IMR-90 (cell line): ENCODE results near the gene TRDN. TPM values are rescaled to one million over a fixed set of nuclear protein-coding genes. Genes with fewer than 3 reads are reported as not detected.

Experiments
- ATAC-seq: fragments of 200-7000 bp; cut with Tn5 transposase; 2 replicates; pipeline ENCODE4 v1.9.1; 2020; ENCODE audit warnings: low read depth, mild to moderate bottlenecking, moderate library complexity
- BruUV-seq: library from RNA; stranded (reverse); fragments of 400-500 nt; replicated peaks from 2 replicates; lab custom pipeline; 2021; lab: Mats Ljungman, UMichigan
- CTCF ChIA-PET: fragments of 300-600 bp; formaldehyde crosslinking; extraction: SDS; loops from one replicate; lab custom pipeline; 2021; ENCODE audit warnings: antibody characterized with exemption; lab: Yijun Ruan, JAX
- POLR2A ChIA-PET: fragments of 300-600 bp; sonication (Branson Sonifier 250); formaldehyde crosslinking; loops from one replicate; lab custom pipeline; 2022; ENCODE audit warnings: antibody characterized with exemption; ENCODE audit not compliant: unreplicated experiment; lab: Charles Lee
- DNase-seq: peaks from one replicate; pipeline ENCODE4 v3.0.0; 2013
- H2AFZ ChIP-seq: replicated peaks from 2 replicates; pipeline ENCODE3; 2013; ENCODE audit warnings: low read length, mild to moderate bottlenecking; ENCODE audit not compliant: poor library complexity
- H2AK5ac ChIP-seq: 2 replicates; pipeline ENCODE4 v1.6.1; 2013; ENCODE audit warnings: low read depth, low read length, inconsistent platforms
- H2AK9ac ChIP-seq: replicated peaks from 2 replicates; pipeline ENCODE3; 2013; ENCODE audit warnings: mild to moderate bottlenecking, low read depth, low read length, moderate library complexity; ENCODE audit not compliant: poor library complexity
- H2BK120ac ChIP-seq: 2 replicates; pipeline ENCODE4 v1.6.1; 2013; ENCODE audit warnings: low read depth, low read length, inconsistent platforms
- H2BK15ac ChIP-seq: 3 replicates; pipeline ENCODE4 v1.6.1; 2013; ENCODE audit warnings: low read depth, low read length, inconsistent platforms
- H2BK20ac ChIP-seq: 2 replicates; pipeline ENCODE4 v1.6.1; 2013; ENCODE audit warnings: low read depth, mild to moderate bottlenecking, inconsistent platforms, low read length, moderate library complexity
- H2BK5ac ChIP-seq: 2 replicates; pipeline ENCODE4 v1.6.1; 2013; ENCODE audit warnings: mild to moderate bottlenecking, low read depth, low read length, inconsistent platforms; ENCODE audit not compliant: poor library complexity, severe bottlenecking
- H3K14ac ChIP-seq: replicated peaks from 2 replicates; pipeline ENCODE4 v1.6.1; 2013; ENCODE audit warnings: low read depth, low read length, inconsistent platforms
- H3K18ac ChIP-seq: 2 replicates; pipeline ENCODE4 v1.6.1; 2013; ENCODE audit warnings: low read depth, low read length, control low read depth
- H3K23ac ChIP-seq: 2 replicates; pipeline ENCODE4 v1.6.1; 2013; ENCODE audit warnings: low read depth, low read length, inconsistent platforms
- H3K27ac ChIP-seq: 2 replicates; pipeline ENCODE4 v1.5.1; 2013; ENCODE audit warnings: mild to moderate bottlenecking, control low read depth, low read length; ENCODE audit not compliant: insufficient read depth
- H3K27me3 ChIP-seq: 2 replicates; pipeline ENCODE4 v1.6.1; 2013; ENCODE audit warnings: low read length; ENCODE audit not compliant: control insufficient read depth, insufficient read depth
- H3K36me3 ChIP-seq: 2 replicates; pipeline ENCODE4 v1.6.1; 2013; ENCODE audit warnings: low read length, mixed read lengths; ENCODE audit not compliant: control insufficient read depth, insufficient read depth
- H3K4ac ChIP-seq: 2 replicates; pipeline ENCODE4 v1.6.1; 2013; ENCODE audit warnings: low read depth, low read length, inconsistent platforms
- H3K4me1 ChIP-seq: 2 replicates; pipeline ENCODE4 v1.6.1; 2013; ENCODE audit warnings: low read length, mixed read lengths; ENCODE audit not compliant: control insufficient read depth, insufficient read depth
- H3K4me2 ChIP-seq: 2 replicates; pipeline ENCODE4 v1.6.1; 2013; ENCODE audit warnings: low read depth, mild to moderate bottlenecking, control low read depth, low read length, moderate library complexity
- H3K4me3 ChIP-seq: 2 replicates; pipeline ENCODE4 v1.5.1; 2013; ENCODE audit warnings: low read depth, mild to moderate bottlenecking, control low read depth, low read length, moderate library complexity; ENCODE audit not compliant: insufficient read depth
- H3K56ac ChIP-seq: 2 replicates; pipeline ENCODE4 v1.6.1; 2013; ENCODE audit warnings: low read length, inconsistent platforms; ENCODE audit not compliant: insufficient read depth; ENCODE audit errors: extremely low read depth
- H3K79me1 ChIP-seq, 2 experiments: 2 replicates each; pipeline ENCODE4 v1.6.1; 2013; ENCODE audit warnings: low read length in 2 of 2, inconsistent platforms in 1 of 2, low read depth in 1 of 2
- H3K9ac ChIP-seq: 2 replicates; pipeline ENCODE4 v1.6.1; 2013; ENCODE audit warnings: low read depth, low read length, control low read depth
- H3K9me1 ChIP-seq: 2 replicates; pipeline ENCODE4 v1.6.1; 2013; ENCODE audit warnings: low read length, inconsistent platforms; ENCODE audit not compliant: insufficient read depth
- H3K9me3 ChIP-seq: 2 replicates; pipeline ENCODE4 v1.6.1; 2013; ENCODE audit warnings: low read length; ENCODE audit not compliant: control insufficient read depth, insufficient read depth
- H4K20me1 ChIP-seq: 2 replicates; pipeline ENCODE4 v1.6.1; 2013; ENCODE audit warnings: low read length, inconsistent platforms; ENCODE audit not compliant: insufficient read depth
- H4K5ac ChIP-seq: 2 replicates; pipeline ENCODE4 v1.6.1; 2013; ENCODE audit warnings: mild to moderate bottlenecking, low read depth, low read length, control low read depth
- H4K8ac ChIP-seq, 2 experiments: 2 replicates each; pipeline ENCODE4 v1.6.1; 2013; ENCODE audit warnings: low read depth in 2 of 2, low read length in 2 of 2, control low read depth in 1 of 2, inconsistent platforms in 1 of 2
- H4K91ac ChIP-seq: 2 replicates; pipeline ENCODE4 v1.6.1; 2013; ENCODE audit warnings: low read depth, low read length, inconsistent platforms; ENCODE audit not compliant: insufficient read depth
- BHLHE40 ChIP-seq: fragments of 150-350 bp; IDR thresholded peaks from 2 replicates; pipeline ENCODE4 v1.6.1; 2016; ENCODE audit warnings: mild to moderate bottlenecking, low read depth, low read length
- CEBPB ChIP-seq: IDR thresholded peaks from 2 replicates; pipeline ENCODE4 v1.6.1; 2012; ENCODE audit warnings: low read depth, low read length, improper control_type of control experiment
- CHD1 ChIP-seq: IDR thresholded peaks from 2 replicates; pipeline ENCODE4 v1.6.1; 2012; ENCODE audit warnings: low read depth, low read length, improper control_type of control experiment
- CTCF ChIP-seq: conservative IDR thresholded peaks from 2 replicates; pipeline ENCODE4 v1.5.1; 2012; ENCODE audit warnings: mild to moderate bottlenecking, low read depth, low read length, improper control_type of control experiment
- ELK1 ChIP-seq: fragments of 150-350 bp; IDR thresholded peaks from 2 replicates; pipeline ENCODE4 v1.6.1; 2016; ENCODE audit warnings: low read depth, mild to moderate bottlenecking, low read length, moderate library complexity, borderline replicate concordance
- FOS ChIP-seq: fragments of 150-350 bp; IDR thresholded peaks from 2 replicates; pipeline ENCODE4 v1.6.1; 2016; ENCODE audit warnings: low read depth, low read length
- MAFK ChIP-seq: IDR thresholded peaks from 2 replicates; pipeline ENCODE4 v1.6.1; 2012; ENCODE audit warnings: low read depth, low read length, improper control_type of control experiment
- MAZ ChIP-seq: IDR thresholded peaks from 2 replicates; pipeline ENCODE4 v1.6.1; 2012; ENCODE audit warnings: low read depth, mild to moderate bottlenecking, low read length, improper control_type of control experiment, moderate library complexity, borderline replicate concordance
- MXI1 ChIP-seq: IDR thresholded peaks from 2 replicates; pipeline ENCODE4 v1.6.1; 2012; ENCODE audit warnings: low read depth, mild to moderate bottlenecking, low read length, moderate library complexity, borderline replicate concordance
- NFE2L2 ChIP-seq: fragments of 150-350 bp; IDR thresholded peaks from 2 replicates; pipeline ENCODE4 v1.6.1; 2016; ENCODE audit warnings: low read depth, mild to moderate bottlenecking, low read length
- POLR2A ChIP-seq: IDR thresholded peaks from 2 replicates; pipeline ENCODE4 v1.6.1; 2012; ENCODE audit warnings: mild to moderate bottlenecking, low read depth, low read length
- RAD21 ChIP-seq: IDR thresholded peaks from 2 replicates; pipeline ENCODE4 v1.6.1; 2012; ENCODE audit warnings: low read length, improper control_type of control experiment
- RCOR1 ChIP-seq: IDR thresholded peaks from 2 replicates; pipeline ENCODE4 v1.6.1; 2012; ENCODE audit warnings: mild to moderate bottlenecking, low read length, improper control_type of control experiment; ENCODE audit not compliant: insufficient replicate concordance
- RFX5 ChIP-seq: IDR thresholded peaks from 2 replicates; pipeline ENCODE4 v1.8.0; 2012; ENCODE audit warnings: low read depth, mild to moderate bottlenecking, low read length, moderate library complexity
- SMC3 ChIP-seq: fragments of 150-350 bp; IDR thresholded peaks from 2 replicates; pipeline ENCODE4 v1.6.1; 2016; ENCODE audit warnings: low read depth, mild to moderate bottlenecking, antibody characterized with exemption, low read length, moderate library complexity
- USF2 ChIP-seq: fragments of 150-350 bp; IDR thresholded peaks from 2 replicates; pipeline ENCODE4 v1.6.1; 2017; ENCODE audit warnings: mild to moderate bottlenecking, antibody characterized with exemption, low read length, low read depth
- WGBS, 2 experiments: methylation state at CpG; one replicate each; pipeline versions ENCODE4 v1.1.5 to v1.1.7; 2013; ENCODE audit warnings: missing lambda C conversion rate in 2 of 2; ENCODE audit not compliant: insufficient read length in 1 of 2; ENCODE audit errors: extremely low coverage in 2 of 2; 5-methylcytosine and 5-hydroxymethylcytosine counted together
- dilution Hi-C: fragments of 300-500 bp; cut with HindIII; formaldehyde crosslinking; loops from one replicate; pipeline ENCODE4 v1.14.3; 2018; ENCODE audit warnings: low sequenced_read_pairs; ENCODE audit not compliant: unreplicated experiment
- in situ Hi-C: fragments of 300-500 bp; cut with MboI; formaldehyde crosslinking; loops from 3 replicates; pipeline ENCODE4 v1.14.3; 2019; ENCODE audit warnings: low sequenced_read_pairs, inconsistent platforms, mixed read lengths
- intact Hi-C: fragments of 100-400 bp; cut with micrococcal nuclease; formaldehyde crosslinking; loops from 2 replicates; pipeline ENCODE4 v1.10.0; 2022
- polyA plus RNA-seq, 3 experiments: library from polyadenylated mRNA; depleted of rRNA; stranded (reverse); fragments of >200 nt; gene quantifications; 2 replicates each; pipeline ENCODE4 v1.2.3, GENCODE V29; 2012; ENCODE audit warnings: low replicate concordance in 1 of 3
- total RNA-seq: library from RNA; depleted of rRNA; stranded (reverse); fragments of >200 nt; gene quantifications from 2 replicates; pipeline ENCODE4 v1.2.3, GENCODE V29; 2012

Gene TRDN
- total and polyA plus RNA-seq, 2 of the 4 experiments (the other 2 are of a cell fraction), result not detected

GRCh38 chr6:123589973-123590372 is 46.8 kb downstream of the TRDN start:
- H3K4me1 ChIP-seq, result no peaks in the 10 kb centered on the region
- no peak overlapping the region for H2BK5ac ChIP-seq
- H2BK15ac ChIP-seq, result no peak overlapping the region
- POLR2A ChIA-PET, result no interaction called here
- no peak overlapping the region for H3K4ac ChIP-seq
- H2BK120ac ChIP-seq, result no peak overlapping the region
- no peak overlapping the region for H3K56ac ChIP-seq
- H3K14ac ChIP-seq, result no peak overlapping the region
- no peak overlapping the region for H2AFZ ChIP-seq
- H4K91ac ChIP-seq, result no peak overlapping the region
- no peak overlapping the region for H3K9ac ChIP-seq
- in situ Hi-C loops (no loop called here), dilution Hi-C loops (no loop called here), intact Hi-C loops (no loop called here)
- no peaks in the 10 kb centered on the region for H4K20me1 ChIP-seq
- peaks cover 3% of the 10 kb centered on the region; the same call in 1 of the 2 replicates for H3K9me3 ChIP-seq
- no TSS peak for BruUV-seq
- H2AK5ac ChIP-seq, result no peak overlapping the region
- CTCF ChIA-PET, result no interaction called here
- TF ChIP-seq MAFK, result no peak
- TF ChIP-seq CTCF, result no peak
- no peak for TF ChIP-seq POLR2A
- no peak for TF ChIP-seq NFE2L2
- TF ChIP-seq RCOR1, result no peak
- TF ChIP-seq MXI1, result no peak
- no peak for TF ChIP-seq ELK1
- no peak for TF ChIP-seq BHLHE40
- no peak for TF ChIP-seq RAD21
- no peak for TF ChIP-seq RFX5
- no peak for TF ChIP-seq FOS
- no peak for TF ChIP-seq CHD1
- TF ChIP-seq USF2, result no peak
- TF ChIP-seq SMC3, result no peak
- TF ChIP-seq MAZ, result no peak
- TF ChIP-seq CEBPB, result no peak
- H3K27me3 ChIP-seq, result no peaks in the 10 kb centered on the region
- H3K18ac ChIP-seq, result no peak overlapping the region
- H2BK20ac ChIP-seq, result no peak overlapping the region
- no peaks in the 10 kb centered on the region for H3K36me3 ChIP-seq
- ATAC-seq (no peak), DNase-seq (no peak)
- no peak overlapping the region for H3K4me2 ChIP-seq
- no peak overlapping the region for H3K4me3 ChIP-seq
- no peaks in the 10 kb centered on the region for H3K79me1 ChIP-seq
- H3K27ac ChIP-seq, result no peak overlapping the region
- no peaks in the 10 kb centered on the region for H3K9me1 ChIP-seq
- H3K23ac ChIP-seq, result no peak overlapping the region
- no CpG with 5 or more reads among the region's 5 CpGs for WGBS, 2 experiments
- H4K8ac ChIP-seq, result no peak overlapping the region
- no peak overlapping the region for H4K5ac ChIP-seq
- H2AK9ac ChIP-seq, result no peak overlapping the region
